CD14-positive monocyte (primary cell): Measurements from ENCODE around the gene ERI2. TPM values are rescaled to one million over a fixed set of nuclear protein-coding genes. Genes with fewer than 3 reads are reported as not detected.
A peak's percentile ranks its signal among the peaks of the same experiment; 100 is the strongest.
"Not testable (repeated sequence)": the region's sequence is repeated elsewhere in the genome, so short reads cannot be mapped to it uniquely, and the experiment has no call there.

Experiments
- DNase-seq, 3 donors: peaks; one replicate each; pipeline ENCODE4 v3.0.0-alpha.2; 2011 to 2022
- H2AFZ ChIP-seq: 2 replicates; pipeline ENCODE4 v1.6.0; 2012; ENCODE audit warnings: mild to moderate bottlenecking, low read depth, low read length, inconsistent platforms; ENCODE audit not compliant: insufficient read depth, poor library complexity, severe bottlenecking
- H3K27ac ChIP-seq, 2 donors: 1 replicate in 1 of 2; 2 replicates in 1 of 2; pipeline ENCODE4 v1.5.1; 2012 to 2013; ENCODE audit warnings: low read length in 2 of 2, control low read depth in 1 of 2, inconsistent platforms in 1 of 2, low read depth in 1 of 2, mild to moderate bottlenecking in 1 of 2
- H3K27me3 ChIP-seq, 2 donors: one replicate each; pipeline versions ENCODE4 v1.6.0 to v1.6.1; 2011 to 2013; ENCODE audit warnings: low read length in 2 of 2; ENCODE audit not compliant: control insufficient read depth in 2 of 2, insufficient read depth in 2 of 2
- H3K36me3 ChIP-seq, 2 donors: replicated peaks in 1 of 2; 1 replicate in 1 of 2; 2 replicates in 1 of 2; pipeline versions ENCODE4 v1.5.1 to v1.6.1; 2012 to 2013; ENCODE audit warnings: low read length in 2 of 2, control low read depth in 1 of 2, inconsistent platforms in 1 of 2, mild to moderate bottlenecking in 1 of 2; ENCODE audit not compliant: insufficient read depth in 2 of 2, control insufficient read depth in 1 of 2
- H3K4me1 ChIP-seq, 2 donors: 1 replicate in 1 of 2; 2 replicates in 1 of 2; pipeline versions ENCODE4 v1.5.1 to v1.6.1; 2012 to 2013; ENCODE audit warnings: low read length in 2 of 2, control low read depth in 1 of 2, inconsistent platforms in 1 of 2, mild to moderate bottlenecking in 1 of 2, moderate library complexity in 1 of 2; ENCODE audit not compliant: insufficient read depth in 2 of 2, control insufficient read depth in 1 of 2
- H3K4me2 ChIP-seq: replicated peaks from 2 replicates; pipeline ENCODE3; 2012; ENCODE audit warnings: low read length, moderate library complexity, mild to moderate bottlenecking; ENCODE audit not compliant: poor library complexity, severe bottlenecking; ENCODE audit errors: extremely low read depth
- H3K4me3 ChIP-seq, 3 experiments: fragments of 200-600 bp in 1 of 3; sonication (generic) in 1 of 3; replicated peaks in 1 of 3; 1 replicate in 2 of 3; 2 replicates in 1 of 3; pipeline ENCODE4 v1.5.1; 2011 to 2013; ENCODE audit warnings: low read length in 3 of 3, mild to moderate bottlenecking in 3 of 3, control low read depth in 2 of 3, low read depth in 2 of 3, inconsistent platforms in 1 of 3, moderate library complexity in 1 of 3
- H3K79me2 ChIP-seq: 2 replicates; pipeline ENCODE4 v1.6.0; 2012; ENCODE audit warnings: mild to moderate bottlenecking, control low read depth, inconsistent platforms, low read length, moderate library complexity; ENCODE audit not compliant: insufficient read depth
- H3K9ac ChIP-seq: 2 replicates; pipeline ENCODE4 v1.6.0; 2017; ENCODE audit warnings: low read length, mild to moderate bottlenecking; ENCODE audit not compliant: insufficient read depth, poor library complexity, severe bottlenecking
- H3K9me3 ChIP-seq, 2 donors: replicated peaks in 1 of 2; 1 replicate in 1 of 2; 2 replicates in 1 of 2; pipeline versions ENCODE4 v1.5.1 to v1.6.1; 2012 to 2013; ENCODE audit warnings: low read length in 2 of 2, control low read depth in 1 of 2; ENCODE audit not compliant: control insufficient read depth in 1 of 2, insufficient read depth in 1 of 2
- H4K20me1 ChIP-seq: 2 replicates; pipeline ENCODE4 v1.6.0; 2012; ENCODE audit warnings: mild to moderate bottlenecking, low read length, control low read depth, moderate library complexity; ENCODE audit not compliant: insufficient read depth
- H3K27ac Mint-ChIP-seq, 7 donors: one replicate each; pipeline ENCODE4 v1.8.0; 2020; ENCODE audit warnings: mild to moderate bottlenecking in 7 of 7, mixed read lengths in 7 of 7, moderate library complexity in 6 of 7, inconsistent platforms in 2 of 7
- H3K27me3 Mint-ChIP-seq, 3 donors: one replicate each; pipeline ENCODE4 v1.8.0; 2021 to 2022; ENCODE audit warnings: low read depth in 3 of 3, mild to moderate bottlenecking in 3 of 3, mixed read lengths in 3 of 3, moderate library complexity in 3 of 3, inconsistent platforms in 1 of 3
- H3K36me3 Mint-ChIP-seq, 2 donors: one replicate each; pipeline ENCODE4 v1.8.0; 2020; ENCODE audit warnings: mixed read lengths in 2 of 2, inconsistent platforms in 1 of 2, mild to moderate bottlenecking in 1 of 2
- H3K4me1 Mint-ChIP-seq: one replicate; pipeline ENCODE4 v1.8.0; 2020; ENCODE audit warnings: mild to moderate bottlenecking, mixed read lengths
- H3K4me3 Mint-ChIP-seq, 2 donors: one replicate each; pipeline ENCODE4 v1.8.0; 2020; ENCODE audit warnings: mild to moderate bottlenecking in 2 of 2, mixed read lengths in 2 of 2, moderate library complexity in 1 of 2
- H3K9me3 Mint-ChIP-seq, 7 donors: one replicate each; pipeline ENCODE4 v1.8.0; 2020 to 2022; ENCODE audit warnings: mixed read lengths in 7 of 7, mild to moderate bottlenecking in 6 of 7, moderate library complexity in 6 of 7, inconsistent platforms in 2 of 7
- WGBS: methylation state at CpG from one replicate; pipeline ENCODE4 v1.1.5; 2013; ENCODE audit warnings: missing lambda C conversion rate; ENCODE audit not compliant: insufficient coverage; 5-methylcytosine and 5-hydroxymethylcytosine counted together
- intact Hi-C, 2 donors: fragments of 100-400 bp; cut with micrococcal nuclease; formaldehyde crosslinking; loops; one replicate each; pipeline versions ENCODE4 v1.15.0 to v1.15.1; 2023
- polyA plus RNA-seq, 3 donors: library from polyadenylated mRNA; depleted of rRNA in 1 of 3; unstranded in 2 of 3; stranded (reverse) in 1 of 3; fragments of 300-500 nt in 2 of 3; fragments of >200 nt in 1 of 3; fragmentation: Illumina TruSeq in 2 of 3; gene quantifications; 1 replicate in 2 of 3; 2 replicates in 1 of 3; pipeline ENCODE4 v1.2.3, GENCODE V29; 2012 to 2021
- TF ChIP-seq, protein P1 (sequence below): fragments of 200-600 bp; IDR thresholded peaks from one replicate; pipeline ENCODE4 v1.8.0; 2022; ENCODE audit warnings: antibody characterized with exemption, mild to moderate bottlenecking

The ERI2 gene
- polyA plus RNA-seq, 3 donors, result 4.0 to 10.5 (median 10.4) TPM

DNA sequence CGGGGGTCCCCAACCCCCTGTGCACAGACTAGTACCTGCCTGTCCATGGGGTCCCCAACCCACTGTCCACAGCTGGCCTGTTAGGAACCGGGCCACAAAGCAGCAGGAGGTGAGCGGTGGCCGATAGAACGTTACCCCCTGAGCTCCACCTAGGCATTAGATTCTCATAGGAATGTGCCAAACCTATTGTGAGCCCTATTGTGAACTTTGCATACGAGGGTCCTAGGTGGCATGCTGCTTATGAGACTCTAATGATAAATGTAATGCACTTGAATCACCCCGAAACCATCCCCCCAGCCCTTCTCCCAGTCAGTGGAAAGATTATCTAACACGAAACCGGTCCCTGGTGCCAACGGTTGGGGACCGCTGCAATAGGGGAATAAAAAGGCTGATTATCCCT, 1.6 kb upstream of the ERI2 start:
- WGBS, result 100% methylated on average over 1 of the region's 11 CpGs
- TF ChIP-seq, protein P1, sequence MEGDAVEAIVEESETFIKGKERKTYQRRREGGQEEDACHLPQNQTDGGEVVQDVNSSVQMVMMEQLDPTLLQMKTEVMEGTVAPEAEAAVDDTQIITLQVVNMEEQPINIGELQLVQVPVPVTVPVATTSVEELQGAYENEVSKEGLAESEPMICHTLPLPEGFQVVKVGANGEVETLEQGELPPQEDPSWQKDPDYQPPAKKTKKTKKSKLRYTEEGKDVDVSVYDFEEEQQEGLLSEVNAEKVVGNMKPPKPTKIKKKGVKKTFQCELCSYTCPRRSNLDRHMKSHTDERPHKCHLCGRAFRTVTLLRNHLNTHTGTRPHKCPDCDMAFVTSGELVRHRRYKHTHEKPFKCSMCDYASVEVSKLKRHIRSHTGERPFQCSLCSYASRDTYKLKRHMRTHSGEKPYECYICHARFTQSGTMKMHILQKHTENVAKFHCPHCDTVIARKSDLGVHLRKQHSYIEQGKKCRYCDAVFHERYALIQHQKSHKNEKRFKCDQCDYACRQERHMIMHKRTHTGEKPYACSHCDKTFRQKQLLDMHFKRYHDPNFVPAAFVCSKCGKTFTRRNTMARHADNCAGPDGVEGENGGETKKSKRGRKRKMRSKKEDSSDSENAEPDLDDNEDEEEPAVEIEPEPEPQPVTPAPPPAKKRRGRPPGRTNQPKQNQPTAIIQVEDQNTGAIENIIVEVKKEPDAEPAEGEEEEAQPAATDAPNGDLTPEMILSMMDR, result no peak
- no peak overlapping the region for H2AFZ ChIP-seq
- no peak overlapping the region for H3K9ac ChIP-seq
- H3K4me1 Mint-ChIP-seq, result peaks cover 26% of the 10 kb centered on the region
- no peaks in the 10 kb centered on the region for H4K20me1 ChIP-seq
- no peaks in the 10 kb centered on the region for H3K9me3 ChIP-seq
- H3K9me3 Mint-ChIP-seq, result no peaks in the 10 kb centered on the region
- peaks cover 4 to 7% of the 10 kb centered on the region in 2 donors for H3K36me3 Mint-ChIP-seq
- peaks cover 31% of the 10 kb centered on the region for H3K79me2 ChIP-seq
- H3K27ac ChIP-seq, result no peak overlapping the region
- H3K27me3 ChIP-seq, result no peaks in the 10 kb centered on the region
- H3K4me1 ChIP-seq, result peaks cover 19 to 25% of the 10 kb centered on the region in 2 donors
- H3K4me3 ChIP-seq, result peak overlapping the region in 1 of 3 experiments; percentile 94
- H3K4me3 Mint-ChIP-seq, result peak overlapping the region; percentile 99 to 100
- DNase-seq, result no peak
- H3K36me3 ChIP-seq, result no peaks in the 10 kb centered on the region
- peak overlapping the region in 1 of 7 donors; percentile 96 for H3K27ac Mint-ChIP-seq
- no peak overlapping the region for H3K4me2 ChIP-seq
- intact Hi-C loops, result no loop called here
- no peaks in the 10 kb centered on the region for H3K27me3 Mint-ChIP-seq

DNA sequence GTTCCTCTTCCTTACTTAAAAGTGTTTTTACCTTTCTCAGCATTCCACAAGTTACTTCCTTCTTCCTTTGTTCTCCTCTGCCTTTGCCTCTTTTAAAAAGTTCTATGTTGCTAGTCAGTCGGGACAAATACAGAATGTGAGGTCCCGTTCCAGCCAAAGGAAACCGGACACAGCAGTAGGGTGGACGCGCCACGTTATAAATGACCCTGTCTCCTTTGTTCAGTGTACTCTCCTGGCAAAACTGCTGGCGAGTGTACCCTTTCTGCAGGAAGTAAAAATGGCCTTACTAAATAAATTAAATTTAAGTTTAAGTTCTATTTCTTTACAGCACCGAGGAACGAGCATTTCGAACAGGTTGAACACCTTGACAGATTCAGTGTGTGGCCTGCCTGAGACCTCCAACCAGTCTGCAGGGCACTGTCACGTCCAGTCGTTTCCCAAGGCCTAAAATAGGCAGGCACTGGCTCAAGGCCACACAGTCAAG, 546 bp downstream of the ERI2 start:
- Mint-ChIP-seq H3K27ac (peak overlapping the region; percentile 53 to 96 (median 93)), H3K36me3 (peaks cover 7 to 14% of the 10 kb centered on the region in 2 donors), H3K4me1 (peaks cover 25% of the 10 kb centered on the region), H3K4me3 (peak overlapping the region; percentile 99 to 100)
- H3K27me3 ChIP-seq, H3K9me3 ChIP-seq, intact Hi-C loops, H3K9me3 Mint-ChIP-seq, DNase-seq, H4K20me1 ChIP-seq, H3K27me3 Mint-ChIP-seq: not testable (repeated sequence)
- WGBS, result 6% methylated on average over 8 of the region's 12 CpGs
- Histone ChIP-seq H3K4me3 (peak overlapping the region; percentile 63 to 94 (median 65)), H3K4me1 (peaks cover 19 to 25% of the 10 kb centered on the region in 2 donors), H3K36me3 (peaks cover 13 to 17% of the 10 kb centered on the region in 2 donors), H3K4me2 (peak overlapping the region; percentile 98), H3K27ac (peak overlapping the region; percentile 72 to 78), H3K9ac (peak overlapping the region; percentile 71), H2AFZ (peak overlapping the region; percentile 94), H3K79me2 (peaks cover 30% of the 10 kb centered on the region)
